Measurements from ENCODE around the gene DYNLT2B.

- TF ChIP-seq REST (IDR thresholded peaks at IDR 0.05; ENCODE audit: insufficient read depth in 1 of 2, low read depth in 2 of 2, low read length in 2 of 2) (no peak), POLR2AphosphoS5 (IDR thresholded peaks at IDR 0.05; ENCODE audit: low read depth, low read length) (no peak), FOXP2 (optimal IDR thresholded peaks at IDR 0.05; ENCODE audit: borderline replicate concordance, extremely low read depth, extremely low read length, insufficient read depth) (no peak)
Measured at GRCh38 chr3:196284396-196284795, 33.6 kb downstream of the DYNLT2B start.
